ENCODE data around the gene PCNA. TPM values are rescaled to one million over a fixed set of nuclear protein-coding genes. Genes with fewer than 3 reads are reported as not detected.

PCNA gene
- total RNA-seq, 6 donors from 2014 or later, result 15.5 to 55.9 (median 42.3) TPM

DNA sequence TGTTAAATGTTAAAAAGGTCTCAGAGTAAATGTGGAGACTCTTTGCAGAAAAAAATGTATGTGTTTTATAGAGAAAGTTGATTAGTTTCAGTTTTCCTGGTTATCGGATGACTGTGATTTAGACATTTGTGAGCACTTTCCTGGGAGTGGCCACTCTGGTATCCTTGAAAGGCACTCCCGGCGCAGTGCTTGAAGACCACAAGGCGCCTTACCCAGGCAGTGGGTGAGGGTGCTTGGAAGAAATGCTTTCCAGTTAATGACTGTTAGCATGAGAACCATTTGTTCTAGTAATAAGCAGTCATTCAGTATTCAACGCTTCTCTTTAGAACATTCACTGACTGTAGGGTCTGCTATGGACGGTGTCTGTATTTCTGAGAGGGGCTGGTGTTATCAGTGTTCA lies 14.2 kb upstream of the PCNA start:
- Histone ChIP-seq H3K27ac (peak overlapping the region in 3 of 4 donors; percentile 57 to 66 (median 57)), H3K4me1 (peaks cover 22 to 51% (median 44%) of the 10 kb centered on the region in 4 donors), H3K36me3 (peaks cover 0 to 4% (median 0%) of the 10 kb centered on the region in 4 donors), H3K4me3 (no peak overlapping the region), H3K27me3 (no peaks in the 10 kb centered on the region), H3K9me3 (no peaks in the 10 kb centered on the region)
- TF ChIP-seq POLR2AphosphoS5 (IDR thresholded peaks at IDR 0.05), result peak; percentile 14 to 45
- peak in 1 of 4 donors; percentile 87 for TF ChIP-seq EP300 (IDR thresholded peaks at IDR 0.05)
- TF ChIP-seq POLR2A (IDR thresholded peaks at IDR 0.05), result no peak
- TF ChIP-seq, protein P1, sequence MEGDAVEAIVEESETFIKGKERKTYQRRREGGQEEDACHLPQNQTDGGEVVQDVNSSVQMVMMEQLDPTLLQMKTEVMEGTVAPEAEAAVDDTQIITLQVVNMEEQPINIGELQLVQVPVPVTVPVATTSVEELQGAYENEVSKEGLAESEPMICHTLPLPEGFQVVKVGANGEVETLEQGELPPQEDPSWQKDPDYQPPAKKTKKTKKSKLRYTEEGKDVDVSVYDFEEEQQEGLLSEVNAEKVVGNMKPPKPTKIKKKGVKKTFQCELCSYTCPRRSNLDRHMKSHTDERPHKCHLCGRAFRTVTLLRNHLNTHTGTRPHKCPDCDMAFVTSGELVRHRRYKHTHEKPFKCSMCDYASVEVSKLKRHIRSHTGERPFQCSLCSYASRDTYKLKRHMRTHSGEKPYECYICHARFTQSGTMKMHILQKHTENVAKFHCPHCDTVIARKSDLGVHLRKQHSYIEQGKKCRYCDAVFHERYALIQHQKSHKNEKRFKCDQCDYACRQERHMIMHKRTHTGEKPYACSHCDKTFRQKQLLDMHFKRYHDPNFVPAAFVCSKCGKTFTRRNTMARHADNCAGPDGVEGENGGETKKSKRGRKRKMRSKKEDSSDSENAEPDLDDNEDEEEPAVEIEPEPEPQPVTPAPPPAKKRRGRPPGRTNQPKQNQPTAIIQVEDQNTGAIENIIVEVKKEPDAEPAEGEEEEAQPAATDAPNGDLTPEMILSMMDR (IDR thresholded peaks at IDR 0.05), result no peak
- DNase-seq (peak in 1 of 2 donors; percentile 84), ATAC-seq (ENCODE audit: low FRiP score in 2 of 2) (peak; percentile 12 to 34)
- WGBS, 2 donors, result 71 to 72% methylated on average over 6 of the region's 6 CpGs

DNA sequence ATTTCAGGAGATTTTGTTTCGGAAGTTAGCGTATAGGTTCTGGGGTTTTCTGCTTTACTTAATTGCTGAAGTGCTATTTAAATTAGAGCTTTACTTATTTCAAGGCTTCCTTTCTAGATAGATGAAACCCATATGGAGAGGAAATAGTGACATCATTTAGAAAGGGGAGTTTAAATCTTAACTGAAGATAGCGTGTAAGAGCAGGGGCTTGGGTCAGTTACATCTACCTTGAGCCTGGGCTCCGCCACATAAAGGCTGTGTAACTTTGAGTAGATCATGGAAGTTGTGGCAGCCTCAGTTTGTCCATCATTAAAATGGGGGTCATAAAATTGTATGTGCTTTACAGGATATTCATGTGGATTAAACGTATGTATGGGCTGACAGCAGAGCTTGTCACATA lies 11.7 kb upstream of the PCNA start:
- H3K4me1 ChIP-seq, result peaks cover 33 to 62% (median 54%) of the 10 kb centered on the region in 4 donors
- H3K9me3 ChIP-seq, result no peaks in the 10 kb centered on the region
- no peaks in the 10 kb centered on the region for H3K27me3 ChIP-seq
- H3K4me3 ChIP-seq, result no peak overlapping the region
- no peak for ATAC-seq (ENCODE audit: low FRiP score in 2 of 2)
- H3K27ac ChIP-seq, result peak overlapping the region in 2 of 4 donors; percentile 42 to 50
- TF ChIP-seq EP300 (IDR thresholded peaks at IDR 0.05), result no peak
- TF ChIP-seq POLR2A (IDR thresholded peaks at IDR 0.05), result no peak
- TF ChIP-seq POLR2AphosphoS5 (IDR thresholded peaks at IDR 0.05), result no peak
- TF ChIP-seq, protein P1 (IDR thresholded peaks at IDR 0.05), result no peak
- DNase-seq, result no peak
- WGBS, 2 donors, result 79 to 80% methylated on average over 5 of the region's 5 CpGs
- peaks cover 0 to 4% (median 0%) of the 10 kb centered on the region in 4 donors for H3K36me3 ChIP-seq

DNA sequence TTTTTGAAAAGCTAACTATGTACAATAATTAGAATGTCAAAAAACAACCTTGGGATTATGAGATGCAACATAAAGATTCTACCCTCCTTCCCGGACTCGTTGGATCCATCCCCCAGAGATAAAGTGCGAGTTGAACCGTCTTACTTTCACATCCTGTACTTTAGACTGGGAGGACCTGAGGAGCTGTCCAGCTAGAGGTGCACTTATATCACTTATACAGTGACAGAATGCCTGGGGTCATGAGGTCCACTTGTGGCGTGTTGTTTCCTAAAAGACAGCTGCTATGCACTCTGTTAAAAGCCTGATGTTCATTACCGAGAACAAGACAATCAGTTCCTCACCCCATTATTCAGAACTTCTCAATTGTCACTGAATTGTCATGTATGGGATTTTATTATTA lies 9.1 kb upstream of the PCNA start:
- H3K36me3 ChIP-seq, result no peaks in the 10 kb centered on the region
- H3K4me1 ChIP-seq, result peaks cover 22 to 51% (median 40%) of the 10 kb centered on the region in 4 donors
- no peaks in the 10 kb centered on the region for H3K9me3 ChIP-seq
- TF ChIP-seq POLR2A (IDR thresholded peaks at IDR 0.05) (no peak), POLR2AphosphoS5 (IDR thresholded peaks at IDR 0.05) (no peak), EP300 (IDR thresholded peaks at IDR 0.05) (no peak)
- TF ChIP-seq, protein P1 (IDR thresholded peaks at IDR 0.05), result no peak
- no peaks in the 10 kb centered on the region for H3K27me3 ChIP-seq
- peak overlapping the region in 3 of 4 donors; percentile 95 to 99 (median 99) for H3K27ac ChIP-seq
- WGBS, 2 donors, result 56 to 68% methylated on average over 6 of the region's 6 CpGs
- no peak overlapping the region for H3K4me3 ChIP-seq
- DNase-seq, result no peak
- ATAC-seq (ENCODE audit: low FRiP score in 2 of 2), result no peak

DNA sequence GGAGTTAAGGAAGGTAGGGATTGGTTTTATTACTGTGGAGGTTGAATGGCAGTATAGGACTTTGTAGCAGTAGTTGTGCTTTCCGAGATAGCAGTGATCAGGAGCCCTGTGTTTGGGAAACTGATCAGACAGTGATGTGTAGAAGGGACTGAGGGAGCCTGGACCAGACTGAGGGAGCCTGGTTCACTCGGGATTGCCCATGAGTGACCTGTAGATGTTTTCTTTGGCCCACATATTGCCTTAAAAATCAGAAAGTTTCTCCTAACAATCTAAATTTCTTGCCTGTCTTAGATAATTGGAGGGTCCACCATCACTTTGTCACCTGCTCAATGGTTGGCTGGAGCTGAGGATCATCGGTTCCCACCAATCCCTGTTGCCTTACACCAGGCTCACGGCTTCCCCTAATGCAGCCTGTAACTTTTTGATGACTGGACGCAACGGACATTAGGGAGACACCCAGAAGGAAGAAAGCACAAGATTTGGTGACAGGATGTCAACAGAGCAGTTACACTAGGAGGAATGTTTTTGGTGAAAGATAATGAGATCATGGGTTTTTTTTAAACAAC lies 8.2 kb upstream of the PCNA start:
- H3K4me1 ChIP-seq, result peaks cover 22 to 48% (median 34%) of the 10 kb centered on the region in 4 donors
- H3K27me3 ChIP-seq, result no peaks in the 10 kb centered on the region
- WGBS, 2 donors, result 23 to 26% methylated on average over 6 of the region's 6 CpGs
- H3K9me3 ChIP-seq, result no peaks in the 10 kb centered on the region
- H3K27ac ChIP-seq, result peak overlapping the region; percentile 91 to 99 (median 97)
- peak in 1 of 2 donors; percentile 30 for DNase-seq
- TF ChIP-seq, protein P1 (IDR thresholded peaks at IDR 0.05), result no peak
- no peak for TF ChIP-seq POLR2A (IDR thresholded peaks at IDR 0.05)
- no peak for TF ChIP-seq EP300 (IDR thresholded peaks at IDR 0.05)
- TF ChIP-seq POLR2AphosphoS5 (IDR thresholded peaks at IDR 0.05), result no peak
- no peaks in the 10 kb centered on the region for H3K36me3 ChIP-seq
- no peak for ATAC-seq (ENCODE audit: low FRiP score in 2 of 2)
- H3K4me3 ChIP-seq, result peak overlapping the region; percentile 65 to 100 (median 92)
